ENCODE results near the gene ETV4.

DNA sequence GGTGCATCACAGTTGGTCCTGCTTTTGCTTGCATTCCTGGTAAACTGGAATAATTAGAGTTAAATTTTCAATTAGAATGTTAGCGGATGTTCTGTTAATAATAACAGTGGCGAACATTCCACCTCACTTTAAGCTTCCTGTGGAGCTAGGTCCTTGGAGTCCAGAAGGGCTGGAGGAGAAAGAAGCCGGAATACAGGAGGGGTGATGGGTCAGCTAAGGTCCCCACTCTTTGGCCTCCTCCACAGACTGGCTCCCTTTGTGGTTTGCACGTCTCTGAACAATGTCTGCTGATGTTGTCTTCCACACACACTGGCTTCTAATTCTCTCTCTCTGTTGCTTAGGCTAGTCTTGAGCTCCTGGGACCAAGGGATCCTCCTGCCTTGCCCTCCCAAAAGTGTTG, 35.0 kb upstream of the ETV4 start:
- TF ChIP-seq, protein P1, sequence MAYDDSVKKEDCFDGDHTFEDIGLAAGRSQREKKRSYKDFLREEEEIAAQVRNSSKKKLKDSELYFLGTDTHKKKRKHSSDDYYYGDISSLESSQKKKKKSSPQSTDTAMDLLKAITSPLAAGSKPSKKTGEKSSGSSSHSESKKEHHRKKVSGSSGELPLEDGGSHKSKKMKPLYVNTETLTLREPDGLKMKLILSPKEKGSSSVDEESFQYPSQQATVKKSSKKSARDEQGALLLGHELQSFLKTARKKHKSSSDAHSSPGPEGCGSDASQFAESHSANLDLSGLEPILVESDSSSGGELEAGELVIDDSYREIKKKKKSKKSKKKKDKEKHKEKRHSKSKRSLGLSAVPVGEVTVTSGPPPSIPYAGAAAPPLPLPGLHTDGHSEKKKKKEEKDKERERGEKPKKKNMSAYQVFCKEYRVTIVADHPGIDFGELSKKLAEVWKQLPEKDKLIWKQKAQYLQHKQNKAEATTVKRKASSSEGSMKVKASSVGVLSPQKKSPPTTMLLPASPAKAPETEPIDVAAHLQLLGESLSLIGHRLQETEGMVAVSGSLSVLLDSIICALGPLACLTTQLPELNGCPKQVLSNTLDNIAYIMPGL (CRISPR knock-in tag; IDR thresholded peaks at IDR 0.05; ENCODE audit: borderline replicate concordance) = no peak
- TF ChIP-seq, protein P2, sequence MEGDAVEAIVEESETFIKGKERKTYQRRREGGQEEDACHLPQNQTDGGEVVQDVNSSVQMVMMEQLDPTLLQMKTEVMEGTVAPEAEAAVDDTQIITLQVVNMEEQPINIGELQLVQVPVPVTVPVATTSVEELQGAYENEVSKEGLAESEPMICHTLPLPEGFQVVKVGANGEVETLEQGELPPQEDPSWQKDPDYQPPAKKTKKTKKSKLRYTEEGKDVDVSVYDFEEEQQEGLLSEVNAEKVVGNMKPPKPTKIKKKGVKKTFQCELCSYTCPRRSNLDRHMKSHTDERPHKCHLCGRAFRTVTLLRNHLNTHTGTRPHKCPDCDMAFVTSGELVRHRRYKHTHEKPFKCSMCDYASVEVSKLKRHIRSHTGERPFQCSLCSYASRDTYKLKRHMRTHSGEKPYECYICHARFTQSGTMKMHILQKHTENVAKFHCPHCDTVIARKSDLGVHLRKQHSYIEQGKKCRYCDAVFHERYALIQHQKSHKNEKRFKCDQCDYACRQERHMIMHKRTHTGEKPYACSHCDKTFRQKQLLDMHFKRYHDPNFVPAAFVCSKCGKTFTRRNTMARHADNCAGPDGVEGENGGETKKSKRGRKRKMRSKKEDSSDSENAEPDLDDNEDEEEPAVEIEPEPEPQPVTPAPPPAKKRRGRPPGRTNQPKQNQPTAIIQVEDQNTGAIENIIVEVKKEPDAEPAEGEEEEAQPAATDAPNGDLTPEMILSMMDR (IDR thresholded peaks at IDR 0.05) = no peak
